DMS 273 treated with DMSO at 0.1 percent for 48 hours (cell line): Measurements from ENCODE around the gene CTNND2.

Experiments used
- DNase-seq: peaks from one replicate; lab custom pipeline; 2025; lab: John Stamatoyannopoulos, UW

Gene CTNND2, protein sequence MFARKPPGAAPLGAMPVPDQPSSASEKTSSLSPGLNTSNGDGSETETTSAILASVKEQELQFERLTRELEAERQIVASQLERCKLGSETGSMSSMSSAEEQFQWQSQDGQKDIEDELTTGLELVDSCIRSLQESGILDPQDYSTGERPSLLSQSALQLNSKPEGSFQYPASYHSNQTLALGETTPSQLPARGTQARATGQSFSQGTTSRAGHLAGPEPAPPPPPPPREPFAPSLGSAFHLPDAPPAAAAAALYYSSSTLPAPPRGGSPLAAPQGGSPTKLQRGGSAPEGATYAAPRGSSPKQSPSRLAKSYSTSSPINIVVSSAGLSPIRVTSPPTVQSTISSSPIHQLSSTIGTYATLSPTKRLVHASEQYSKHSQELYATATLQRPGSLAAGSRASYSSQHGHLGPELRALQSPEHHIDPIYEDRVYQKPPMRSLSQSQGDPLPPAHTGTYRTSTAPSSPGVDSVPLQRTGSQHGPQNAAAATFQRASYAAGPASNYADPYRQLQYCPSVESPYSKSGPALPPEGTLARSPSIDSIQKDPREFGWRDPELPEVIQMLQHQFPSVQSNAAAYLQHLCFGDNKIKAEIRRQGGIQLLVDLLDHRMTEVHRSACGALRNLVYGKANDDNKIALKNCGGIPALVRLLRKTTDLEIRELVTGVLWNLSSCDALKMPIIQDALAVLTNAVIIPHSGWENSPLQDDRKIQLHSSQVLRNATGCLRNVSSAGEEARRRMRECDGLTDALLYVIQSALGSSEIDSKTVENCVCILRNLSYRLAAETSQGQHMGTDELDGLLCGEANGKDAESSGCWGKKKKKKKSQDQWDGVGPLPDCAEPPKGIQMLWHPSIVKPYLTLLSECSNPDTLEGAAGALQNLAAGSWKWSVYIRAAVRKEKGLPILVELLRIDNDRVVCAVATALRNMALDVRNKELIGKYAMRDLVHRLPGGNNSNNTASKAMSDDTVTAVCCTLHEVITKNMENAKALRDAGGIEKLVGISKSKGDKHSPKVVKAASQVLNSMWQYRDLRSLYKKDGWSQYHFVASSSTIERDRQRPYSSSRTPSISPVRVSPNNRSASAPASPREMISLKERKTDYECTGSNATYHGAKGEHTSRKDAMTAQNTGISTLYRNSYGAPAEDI (N-terminal part only)

DNA sequence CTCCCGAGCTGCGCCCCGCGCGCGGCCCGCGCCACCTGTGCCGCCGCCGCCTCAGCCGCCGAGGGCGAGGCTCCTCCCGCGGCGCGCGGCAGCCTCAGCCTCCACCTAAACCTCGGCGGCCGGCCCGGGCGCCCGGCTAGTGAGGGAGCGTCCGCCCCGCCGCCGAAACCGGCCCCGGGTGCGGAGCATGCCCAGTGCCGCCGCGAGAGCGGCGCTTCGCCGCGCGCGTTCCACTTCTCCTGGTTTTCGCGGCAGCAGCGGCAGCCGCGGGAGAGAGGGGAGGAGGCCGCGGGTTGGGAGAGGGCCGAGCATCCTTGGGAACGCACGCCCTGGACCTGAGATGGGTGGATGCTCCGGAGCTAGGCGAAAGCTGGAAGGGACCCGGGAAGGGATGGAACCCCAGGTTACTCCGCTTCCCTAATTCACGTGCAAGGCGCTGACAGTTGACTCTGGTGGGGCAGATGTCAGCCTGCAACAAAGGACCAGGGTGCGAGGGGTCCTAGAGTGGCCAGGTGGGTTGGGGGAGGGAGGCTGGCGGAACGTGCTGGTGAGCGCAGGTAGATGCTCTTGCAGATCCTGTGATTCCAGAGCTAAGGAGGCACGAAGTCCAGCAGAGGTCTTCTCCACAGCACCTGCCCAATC lies at the start of gene CTNND2:
TSS of gene CTNND2 (minus strand) at position 182 of the 642 bp plus-strand sequence. CDS start 593 bp downstream, outside the sequence.
- peak; percentile 16 for DNase-seq

DNA sequence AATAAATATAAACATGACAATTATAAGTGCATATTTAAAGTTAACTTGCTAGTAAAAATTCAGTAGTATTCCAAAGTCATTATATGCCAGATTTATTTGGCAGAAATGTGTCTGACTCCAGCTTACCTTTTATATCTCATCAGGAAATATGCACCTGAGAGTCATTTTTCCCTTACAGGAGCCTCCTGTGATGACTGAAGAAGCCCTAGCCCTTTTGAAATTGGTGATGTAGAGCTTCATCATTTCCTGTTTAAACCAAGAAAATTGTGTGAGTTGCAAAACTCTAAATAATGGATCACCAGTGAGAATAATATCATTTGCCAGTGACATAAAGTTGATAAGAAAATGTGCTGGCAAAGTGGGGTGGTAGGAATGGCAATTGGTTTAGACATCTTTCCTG lies 42.1 kb upstream of the CTNND2 start:
- DNase-seq, result no peak

DNA sequence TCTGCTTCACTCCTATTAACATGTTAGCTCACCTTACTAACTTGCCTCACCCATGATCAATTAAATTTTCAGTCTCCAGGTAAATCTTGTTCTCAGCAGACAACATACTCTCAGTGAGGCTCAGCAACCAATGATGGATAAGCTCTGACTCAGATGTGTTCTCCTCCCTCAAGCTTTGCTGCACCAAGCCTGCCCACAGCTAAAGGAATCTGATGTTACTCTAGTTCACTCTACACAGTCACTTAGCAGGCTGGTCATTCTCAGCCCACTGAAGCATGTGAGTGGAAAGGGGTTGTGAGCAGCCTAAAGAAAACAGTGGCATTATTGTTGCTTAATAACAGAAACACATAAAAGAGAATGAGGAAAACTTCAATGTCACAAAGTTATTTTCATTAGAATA lies 37.3 kb upstream of the CTNND2 start:
- no peak for DNase-seq

DNA sequence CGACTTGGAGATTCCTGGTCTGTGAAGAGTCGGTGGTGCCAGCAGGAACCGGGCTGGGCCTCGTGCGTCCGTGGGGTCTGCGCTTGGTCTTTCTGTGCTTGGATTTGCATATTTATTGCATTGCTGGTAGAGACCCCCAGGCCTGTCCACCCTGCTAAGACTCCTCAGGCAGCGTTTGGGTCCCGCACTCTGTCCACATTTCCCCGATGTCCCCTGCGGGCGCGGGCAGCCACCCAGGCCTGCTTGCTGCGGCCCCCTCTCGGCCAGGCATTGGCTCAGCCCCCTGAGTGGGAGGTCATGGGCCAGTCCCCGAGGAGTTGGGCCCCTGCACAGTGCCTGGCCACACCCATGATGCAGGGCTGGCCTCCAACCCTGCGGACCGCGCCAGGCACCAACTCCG lies 27.4 kb upstream of the CTNND2 start:
- DNase-seq, result no peak

DNA sequence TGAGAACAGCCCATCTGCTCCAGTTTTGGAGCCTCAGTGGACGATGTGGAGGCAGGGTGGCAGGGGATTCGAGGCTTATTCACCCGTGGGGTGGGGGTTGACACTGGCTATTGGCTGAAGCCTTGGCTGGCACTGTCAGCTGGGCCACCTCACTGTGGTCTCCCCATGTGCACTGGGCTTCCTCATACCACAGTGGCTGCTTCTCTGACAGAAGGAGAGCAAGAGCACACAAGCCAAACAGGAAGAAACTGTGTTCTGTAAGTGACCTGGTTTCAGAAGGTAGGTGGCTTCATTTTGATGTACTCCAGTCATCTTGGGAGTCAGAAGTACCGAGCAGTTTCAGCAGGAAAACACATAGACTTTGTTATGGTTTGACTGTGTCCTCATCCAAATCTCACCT lies 24.7 kb upstream of the CTNND2 start:
- no peak for DNase-seq

DNA sequence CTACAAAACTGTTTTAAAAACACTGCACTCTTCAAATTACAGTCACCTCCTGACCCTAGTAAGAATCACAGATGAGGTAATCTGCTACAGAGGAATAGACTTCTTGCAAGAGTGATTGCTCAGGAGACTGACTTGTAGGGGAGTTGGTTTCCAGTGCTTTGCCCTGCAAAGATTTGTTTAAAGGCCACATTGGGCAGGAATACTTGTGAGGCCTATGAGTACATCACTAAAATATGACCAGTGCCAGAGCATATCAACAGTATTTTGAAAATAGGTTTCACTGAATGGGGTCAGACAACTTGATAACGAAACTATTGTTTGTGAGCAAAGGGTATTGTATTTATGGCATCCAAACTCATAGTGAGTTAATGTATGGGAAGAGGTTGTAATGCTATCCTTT lies 21.5 kb upstream of the CTNND2 start:
- no peak for DNase-seq

DNA sequence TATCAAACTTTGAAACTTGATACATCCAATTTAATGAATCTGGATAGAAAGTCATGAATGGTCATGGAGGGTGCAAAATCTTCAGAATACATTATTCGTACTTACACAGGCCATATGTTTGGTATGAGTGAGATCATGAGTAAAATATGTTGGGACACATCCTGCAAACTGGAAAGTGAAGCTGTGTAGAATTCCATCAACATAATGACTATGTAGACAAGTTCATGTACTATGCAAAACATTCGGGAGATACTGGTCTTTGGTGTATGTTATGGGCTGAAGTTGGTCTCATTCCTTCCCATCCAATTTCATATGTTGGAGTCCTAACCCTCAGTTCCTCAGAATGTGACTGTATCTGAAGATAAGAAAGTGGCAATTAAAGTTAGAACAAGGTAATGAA lies 18.1 kb upstream of the CTNND2 start:
- DNase-seq, result no peak

DNA sequence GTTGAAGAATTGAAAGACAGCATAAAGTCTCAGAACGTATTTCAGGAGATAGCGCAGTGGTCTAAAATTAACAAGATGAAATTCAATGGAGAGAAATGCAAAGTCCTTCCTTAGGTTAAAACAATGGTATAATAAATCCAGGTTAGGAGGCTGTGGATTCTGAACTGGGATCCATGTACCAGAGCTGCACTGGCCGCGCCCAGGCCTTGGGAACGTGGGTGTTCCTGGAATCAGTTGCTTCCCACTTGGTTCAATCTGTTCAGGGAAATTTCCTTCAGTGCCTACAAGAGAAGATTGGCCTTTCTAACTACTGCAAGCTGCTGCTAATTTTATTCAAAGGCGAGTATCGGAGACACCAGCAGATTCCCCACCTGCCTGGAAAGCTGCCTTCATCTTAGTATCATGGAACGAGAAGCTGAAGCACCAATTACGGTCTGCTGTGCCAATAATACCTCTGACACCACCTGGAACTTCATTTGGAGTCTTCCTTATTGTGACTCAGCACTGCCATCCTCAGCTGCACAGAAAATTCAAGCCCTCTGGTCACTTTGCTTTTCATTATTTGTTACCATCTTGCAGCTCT lies 14.3 kb upstream of the CTNND2 start:
- DNase-seq, result no peak

DNA sequence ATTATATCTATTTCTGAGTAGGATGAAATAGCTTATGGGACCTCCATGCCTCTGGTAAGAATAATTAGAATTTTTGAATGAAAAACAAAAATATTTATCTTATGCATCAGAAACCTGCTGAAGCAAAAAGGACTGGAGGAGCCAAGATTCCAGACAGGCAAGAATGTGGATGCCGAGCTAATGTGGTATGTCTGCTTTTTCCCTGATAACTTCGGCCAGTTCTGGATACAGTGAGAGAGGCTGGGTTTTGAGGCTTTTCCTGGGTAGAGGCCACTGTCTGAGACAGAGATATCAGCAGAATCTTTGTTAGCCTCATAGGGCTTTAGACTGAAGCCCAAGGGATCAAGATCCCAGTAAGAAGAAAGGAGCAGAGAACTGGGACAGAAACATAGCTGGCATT lies 5.2 kb upstream of the CTNND2 start:
- DNase-seq, result no peak

DNA sequence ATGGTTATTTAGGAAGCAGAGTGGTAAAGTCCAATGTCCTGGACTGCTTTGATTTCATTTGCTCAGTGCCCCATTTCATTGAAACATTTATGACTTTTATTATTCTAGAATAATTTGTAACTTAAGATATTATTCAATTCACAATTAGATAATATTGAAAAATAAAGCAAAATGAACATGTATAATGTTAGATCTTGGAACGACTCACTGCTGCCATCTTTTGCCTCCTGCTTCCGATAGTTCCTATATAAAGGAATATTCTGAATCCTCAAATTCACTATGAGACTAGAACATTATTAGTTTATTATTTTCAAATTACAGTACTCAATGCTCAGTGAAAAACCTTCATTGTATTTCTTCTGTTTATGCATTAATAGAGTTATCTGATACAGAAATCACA lies 2.3 kb upstream of the CTNND2 start:
- no peak for DNase-seq

DNA sequence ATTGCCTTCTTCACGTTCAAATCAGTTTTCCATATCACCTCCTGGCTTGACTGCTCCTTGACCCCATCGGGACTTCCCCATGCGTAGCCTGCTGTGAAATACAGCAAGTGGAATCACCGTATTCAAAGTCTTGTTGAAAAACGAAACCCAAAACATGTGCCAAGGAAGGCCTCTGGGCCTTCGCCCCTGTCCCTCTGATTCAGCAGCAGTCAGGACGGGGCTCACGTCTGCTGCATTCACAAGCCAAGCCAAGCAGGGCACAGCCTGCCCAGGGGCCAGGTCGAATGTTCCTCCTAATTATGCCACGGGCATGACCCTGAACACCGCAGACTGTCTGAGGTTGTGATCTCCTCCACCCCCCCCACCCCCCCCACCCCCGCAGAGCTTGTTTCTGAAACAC lies 960 bp upstream of the CTNND2 start:
- DNase-seq, result no peak

DNA sequence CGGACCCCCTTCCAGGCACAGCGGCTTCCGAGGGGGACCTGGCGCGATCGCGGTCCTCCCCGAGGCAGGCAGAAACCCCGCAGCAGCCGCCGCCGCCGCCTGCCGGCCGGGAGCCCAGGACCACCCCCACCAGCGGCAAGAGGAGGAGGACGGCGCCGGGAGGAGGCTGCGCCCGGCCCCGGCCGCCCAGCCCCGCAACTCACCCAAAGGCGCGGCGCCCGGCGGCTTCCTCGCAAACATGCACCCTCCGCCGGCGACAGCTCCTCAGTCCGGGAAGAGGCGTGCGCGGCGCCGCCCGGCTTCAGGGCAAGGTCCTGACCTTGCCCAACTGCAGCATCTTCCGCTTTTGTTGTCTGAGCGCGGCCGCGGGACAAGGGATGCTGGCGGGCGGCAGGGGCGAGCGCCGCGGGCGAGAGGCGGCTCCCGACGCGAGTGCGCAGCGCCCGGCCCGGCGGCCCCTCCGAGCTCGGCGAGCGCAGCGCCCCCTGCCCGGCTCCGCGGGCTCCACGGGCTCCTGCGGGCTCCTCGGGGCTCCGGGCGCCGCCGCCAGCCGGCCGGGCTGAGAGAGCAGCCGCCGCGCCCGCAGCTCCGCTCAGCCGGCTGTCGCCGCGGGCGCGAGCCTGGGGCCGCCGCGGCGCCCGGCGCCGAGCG lies 507 bp downstream of the CTNND2 start:
- DNase-seq, result no peak

DNA sequence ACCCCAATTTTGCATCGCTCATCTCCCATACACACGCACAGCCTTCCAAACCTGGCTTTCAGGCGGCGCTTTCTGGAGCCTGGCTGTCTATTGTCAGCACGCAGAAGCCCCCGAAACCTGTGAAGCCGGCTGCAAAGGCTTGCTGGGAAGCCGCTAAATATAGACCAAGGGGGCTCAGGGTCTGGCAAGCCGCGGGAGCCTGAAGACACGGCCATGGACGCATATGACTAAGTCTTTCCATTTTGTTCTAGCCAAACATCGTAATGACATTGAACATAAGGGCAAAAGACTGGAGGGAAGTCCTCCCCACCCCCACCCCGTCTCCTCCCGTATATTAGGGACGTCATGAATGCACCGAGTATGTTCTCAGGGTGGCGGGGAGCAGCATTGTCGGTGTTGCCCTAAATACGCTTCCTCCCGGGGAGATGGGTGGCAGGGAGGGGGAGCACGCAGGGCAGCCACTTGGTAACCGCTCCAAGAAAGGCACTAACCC lies 1.1 kb downstream of the CTNND2 start:
- no peak for DNase-seq

DNA sequence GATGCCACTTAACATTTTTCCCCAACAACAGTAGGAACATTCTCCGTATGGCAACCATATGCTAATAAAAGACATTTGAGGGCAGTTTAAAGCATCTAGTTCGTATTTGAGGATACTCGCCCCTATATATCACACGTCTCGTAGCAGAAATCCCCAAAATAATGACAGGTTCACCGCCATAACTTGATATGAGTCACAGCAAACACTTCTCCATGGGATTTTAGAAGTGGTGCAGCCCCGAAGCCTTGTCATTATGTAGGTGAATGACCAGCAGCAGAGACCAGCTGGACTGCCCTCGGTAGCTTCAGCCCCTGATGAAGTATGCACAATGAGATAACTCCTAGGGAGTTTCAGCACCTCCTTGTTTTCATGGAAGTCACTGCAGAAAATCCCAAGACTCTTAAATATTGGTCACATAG lies 2.0 kb downstream of the CTNND2 start:
- no peak for DNase-seq

DNA sequence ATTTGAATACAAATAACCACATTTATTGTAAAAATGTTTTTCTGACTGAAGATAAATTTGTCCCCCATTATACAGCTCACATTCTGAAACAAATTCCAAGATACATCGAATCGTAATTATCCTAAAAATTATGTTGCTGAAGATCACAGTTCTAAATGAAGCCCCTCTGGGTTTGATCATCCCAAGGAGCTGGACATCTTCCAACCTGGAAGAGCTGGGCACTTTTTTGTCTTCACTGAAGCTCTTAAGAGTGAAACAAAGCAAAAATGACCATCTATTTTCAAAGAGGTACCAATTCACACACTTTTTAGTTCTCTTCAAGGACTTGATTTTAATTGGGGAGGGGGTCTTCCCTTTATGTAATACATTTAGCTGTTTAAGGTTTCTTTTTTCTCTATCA lies 5.5 kb downstream of the CTNND2 start:
- no peak for DNase-seq

DNA sequence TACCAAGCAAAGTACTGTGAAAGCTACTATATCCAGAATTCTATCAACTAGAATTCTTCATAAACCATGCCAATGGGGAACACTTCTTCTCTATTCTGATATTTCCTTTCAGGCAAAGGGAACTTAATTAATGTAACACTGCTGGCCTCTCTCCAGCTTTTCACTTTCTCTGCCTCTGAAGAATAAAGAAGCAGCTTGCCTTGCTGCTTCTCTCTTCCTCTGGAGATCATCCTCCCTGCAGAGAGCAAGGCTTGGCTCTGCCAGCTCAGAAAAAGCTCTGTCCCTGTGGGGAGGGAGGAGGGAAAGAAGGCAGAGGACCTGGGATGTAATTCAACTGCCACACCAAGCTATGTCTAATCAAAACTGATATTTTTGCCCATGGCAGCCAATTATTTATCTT lies 6.5 kb downstream of the CTNND2 start:
- DNase-seq, result no peak

DNA sequence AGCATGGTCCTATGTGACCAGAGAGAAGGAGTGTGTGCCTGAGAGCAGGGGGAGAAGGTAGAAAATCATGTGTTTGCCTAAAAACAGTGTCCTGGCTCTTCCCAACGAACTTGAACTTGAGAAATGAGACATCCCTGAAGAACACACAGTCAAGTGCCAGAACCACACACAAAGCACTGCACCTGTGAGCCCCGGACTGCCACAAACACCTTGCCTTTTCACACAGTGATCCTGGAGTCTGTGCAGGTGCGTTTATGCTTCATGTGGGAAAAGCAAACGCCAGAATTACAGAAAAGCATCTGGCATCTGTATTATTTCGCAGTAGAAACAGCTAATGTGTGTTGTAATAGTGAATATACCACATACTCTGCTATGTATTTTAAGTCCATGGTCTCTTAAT lies 9.3 kb downstream of the CTNND2 start:
- no peak for DNase-seq

DNA sequence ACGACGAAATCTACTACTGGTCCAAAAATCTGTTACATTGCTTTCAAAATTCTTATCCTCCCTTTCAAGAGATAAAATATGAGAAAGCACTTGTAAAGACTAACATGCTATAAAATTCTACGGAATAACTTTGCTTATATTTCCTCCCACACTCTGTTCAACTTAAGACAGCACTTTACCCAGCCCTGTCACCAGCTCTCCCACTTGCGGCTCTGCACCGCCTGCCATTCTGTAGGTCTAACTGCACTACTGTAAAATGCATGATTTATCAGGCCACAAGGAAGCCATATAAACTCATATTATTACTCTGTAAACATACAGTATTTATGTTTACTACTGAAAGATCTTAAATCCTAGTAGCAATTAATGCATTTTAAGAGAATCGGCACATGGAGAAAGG lies 11.4 kb downstream of the CTNND2 start:
- DNase-seq, result no peak

DNA sequence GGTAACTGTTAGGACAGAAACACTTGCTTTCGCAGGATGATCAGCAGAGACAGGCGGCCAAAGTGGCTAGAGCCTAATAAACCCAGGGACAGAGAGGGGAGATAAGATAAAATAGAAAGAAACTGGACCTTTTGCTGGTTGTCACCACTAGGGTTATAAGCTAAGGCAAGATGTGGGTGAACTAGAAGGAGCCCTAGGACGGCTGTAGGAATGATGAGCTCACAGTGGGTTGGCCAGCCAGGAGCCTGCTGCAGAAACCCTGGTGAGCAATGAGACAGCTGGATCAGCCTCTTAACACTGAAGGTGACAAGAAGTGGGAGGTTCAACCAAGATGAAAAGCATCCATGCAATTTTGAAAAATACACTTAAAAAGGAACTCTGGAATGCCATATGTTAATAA lies 13.5 kb downstream of the CTNND2 start:
- DNase-seq, result no peak

DNA sequence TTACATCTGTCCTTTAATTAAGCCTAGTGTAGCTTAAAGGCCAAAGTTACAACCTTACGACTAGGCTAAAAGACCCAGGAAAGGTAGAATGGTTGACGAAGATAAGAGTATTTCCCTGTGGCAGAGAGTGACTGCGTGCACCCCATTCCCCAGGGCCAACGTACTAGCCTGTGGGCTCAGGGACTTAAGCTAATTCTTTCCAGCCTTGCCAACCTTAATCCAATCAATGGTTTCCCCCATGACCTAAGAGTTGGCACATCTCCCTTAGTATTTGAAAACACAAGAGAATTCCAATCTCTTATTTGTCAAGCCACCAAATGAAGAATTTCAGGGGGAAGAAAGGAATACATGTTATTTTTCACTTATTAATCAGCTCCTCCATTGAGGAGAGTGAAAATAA lies 16.0 kb downstream of the CTNND2 start:
- no peak for DNase-seq

DNA sequence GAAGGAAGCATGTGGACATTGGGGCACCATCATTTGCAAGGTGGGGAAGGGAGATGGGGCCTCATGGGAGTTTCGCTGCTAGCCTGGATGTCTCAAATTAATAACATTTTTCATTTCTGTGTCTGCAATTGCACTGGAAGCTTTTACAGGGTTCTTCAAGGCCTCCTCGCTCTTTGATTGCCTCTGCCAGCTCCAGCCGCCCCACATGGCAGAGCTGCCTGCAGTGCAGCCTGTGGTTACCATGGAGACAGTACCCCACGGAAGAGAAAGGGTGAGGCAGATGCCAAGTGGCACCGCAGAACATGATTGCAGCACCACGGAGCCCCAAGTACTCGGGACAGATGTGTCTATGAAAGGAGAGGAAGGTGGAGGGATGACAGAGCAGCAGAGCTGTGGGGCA lies 25.4 kb downstream of the CTNND2 start:
- no peak for DNase-seq
